ENCODE data around the gene FAM168A.

GRCh38 chr11:73382183-73382582, 215.7 kb downstream of the FAM168A start:
- TF ChIP-seq GABPA (IDR thresholded peaks at IDR 0.05 in 1 of 2, conservative IDR thresholded peaks at IDR 0.05 in 1 of 2) (no peak), SP1 (IDR thresholded peaks at IDR 0.05) (no peak), REST (IDR thresholded peaks at IDR 0.05) (no peak), TAF1 (conservative IDR thresholded peaks at IDR 0.05) (no peak), RAD21 (IDR thresholded peaks at IDR 0.05) (no peak), HNF4A (conservative IDR thresholded peaks at IDR 0.05) (no peak), RXRA (IDR thresholded peaks at IDR 0.05) (no peak), HNF4G (IDR thresholded peaks at IDR 0.05) (no peak), JUND (IDR thresholded peaks at IDR 0.05) (no peak)
- TF ChIP-seq, protein P1, sequence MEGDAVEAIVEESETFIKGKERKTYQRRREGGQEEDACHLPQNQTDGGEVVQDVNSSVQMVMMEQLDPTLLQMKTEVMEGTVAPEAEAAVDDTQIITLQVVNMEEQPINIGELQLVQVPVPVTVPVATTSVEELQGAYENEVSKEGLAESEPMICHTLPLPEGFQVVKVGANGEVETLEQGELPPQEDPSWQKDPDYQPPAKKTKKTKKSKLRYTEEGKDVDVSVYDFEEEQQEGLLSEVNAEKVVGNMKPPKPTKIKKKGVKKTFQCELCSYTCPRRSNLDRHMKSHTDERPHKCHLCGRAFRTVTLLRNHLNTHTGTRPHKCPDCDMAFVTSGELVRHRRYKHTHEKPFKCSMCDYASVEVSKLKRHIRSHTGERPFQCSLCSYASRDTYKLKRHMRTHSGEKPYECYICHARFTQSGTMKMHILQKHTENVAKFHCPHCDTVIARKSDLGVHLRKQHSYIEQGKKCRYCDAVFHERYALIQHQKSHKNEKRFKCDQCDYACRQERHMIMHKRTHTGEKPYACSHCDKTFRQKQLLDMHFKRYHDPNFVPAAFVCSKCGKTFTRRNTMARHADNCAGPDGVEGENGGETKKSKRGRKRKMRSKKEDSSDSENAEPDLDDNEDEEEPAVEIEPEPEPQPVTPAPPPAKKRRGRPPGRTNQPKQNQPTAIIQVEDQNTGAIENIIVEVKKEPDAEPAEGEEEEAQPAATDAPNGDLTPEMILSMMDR (IDR thresholded peaks at IDR 0.05; ENCODE audit: low read depth, low read length, missing input control): no peak
- TF ChIP-seq, protein P2, sequence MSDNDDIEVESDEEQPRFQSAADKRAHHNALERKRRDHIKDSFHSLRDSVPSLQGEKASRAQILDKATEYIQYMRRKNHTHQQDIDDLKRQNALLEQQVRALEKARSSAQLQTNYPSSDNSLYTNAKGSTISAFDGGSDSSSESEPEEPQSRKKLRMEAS (IDR thresholded peaks at IDR 0.05): no peak

Data from liver (tissue), 3 donors.